LNCaP clone FGC (cell line): ENCODE measurements around the gene SNRPD3.

Experiments
- DNase-seq: peaks from one replicate; pipeline ENCODE4 v3.0.0-alpha.2; 2011; ENCODE audit warnings: low read depth
- H3K4me3 ChIP-seq: 2 replicates; pipeline ENCODE4 v1.5.1; 2011; ENCODE audit warnings: mild to moderate bottlenecking, low read depth, low read length, control low read depth
- CTCF ChIP-seq: IDR thresholded peaks from 2 replicates; pipeline ENCODE4 v1.5.1; 2012; ENCODE audit warnings: mild to moderate bottlenecking; ENCODE audit not compliant: control insufficient read depth, insufficient read depth; ENCODE audit errors: extremely low read depth

SNRPD3 gene

GRCh38 chr22:24514241-24515026 is 41.4 kb upstream of the SNRPD3 start:
- no peak overlapping the region for H3K4me3 ChIP-seq
- TF ChIP-seq CTCF, result no peak
- no peak for DNase-seq

- H3K4me3 ChIP-seq, result no peak overlapping the region
- TF ChIP-seq CTCF, result no peak
Observed at GRCh38 chr22:24515027-24515338, 40.8 kb upstream of the SNRPD3 start.

GRCh38 chr22:24516301-24516737 is 39.5 kb upstream of the SNRPD3 start:
- no peak overlapping the region for H3K4me3 ChIP-seq
- TF ChIP-seq CTCF, result no peak
- DNase-seq, result no peak

More at GRCh38 chr22:24515027-24515338, 40.8 kb upstream of the SNRPD3 start:
- no peak for DNase-seq

- DNase-seq, result no peak
- no peak overlapping the region for H3K4me3 ChIP-seq
- no peak for TF ChIP-seq CTCF
Observed at GRCh38 chr22:24517446-24517845, 38.4 kb upstream of the SNRPD3 start.

GRCh38 chr22:24518228-24518627 is 37.6 kb upstream of the SNRPD3 start:
- no peak for TF ChIP-seq CTCF
- H3K4me3 ChIP-seq, result no peak overlapping the region
- no peak for DNase-seq

- DNase-seq, result no peak
- H3K4me3 ChIP-seq, result no peak overlapping the region
- no peak for TF ChIP-seq CTCF
Observed at GRCh38 chr22:24518771-24519485, 36.9 kb upstream of the SNRPD3 start.
